Suprapubic skin (tissue), 4 donors: Measurements from ENCODE around the gene EIF2D. TPM values are rescaled to one million over a fixed set of nuclear protein-coding genes. Genes with fewer than 3 reads are reported as not detected.

Source experiments
- DNase-seq, 2 donors: peaks; one replicate each; pipeline ENCODE4 v3.0.0-alpha.2; 2019; ENCODE audit warnings: low spot score in 2 of 2
- H3K27ac ChIP-seq: fragments of 200-600 bp; sonication (generic); one replicate; pipeline ENCODE4 v1.5.1; 2019
- H3K27me3 ChIP-seq: fragments of 200-600 bp; sonication (generic); one replicate; pipeline ENCODE4 v1.5.1; 2019
- H3K36me3 ChIP-seq: fragments of 200-600 bp; sonication (generic); one replicate; pipeline ENCODE4 v1.5.1; 2019
- H3K4me1 ChIP-seq: fragments of 200-600 bp; sonication (generic); one replicate; pipeline ENCODE4 v1.5.1; 2019
- H3K4me3 ChIP-seq: fragments of 200-600 bp; sonication (generic); one replicate; pipeline ENCODE4 v1.5.1; 2019; ENCODE audit warnings: mild to moderate bottlenecking
- H3K9me3 ChIP-seq: fragments of 200-600 bp; sonication (generic); one replicate; pipeline ENCODE4 v1.5.1; 2019
- CTCF ChIP-seq, 2 donors: fragments of 200-600 bp in 1 of 2; fragments of 450-650 bp in 1 of 2; sonication (generic) in 1 of 2; IDR thresholded peaks; one replicate each; pipeline ENCODE4 v1.5.1; 2016 to 2019; ENCODE audit warnings: antibody characterized with exemption in 2 of 2, mild to moderate bottlenecking in 1 of 2, moderate library complexity in 1 of 2
- EP300 ChIP-seq: sonication (generic); formaldehyde crosslinking; IDR thresholded peaks from one replicate; pipeline ENCODE4 v1.6.1; 2017; ENCODE audit warnings: antibody characterized with exemption
- POLR2A ChIP-seq, 2 donors: fragments of 450-650 bp; IDR thresholded peaks; one replicate each; pipeline ENCODE4 v1.6.1; 2017; ENCODE audit warnings: antibody characterized with exemption in 2 of 2, mild to moderate bottlenecking in 2 of 2, moderate library complexity in 2 of 2
- POLR2AphosphoS5 ChIP-seq, 3 donors: sonication (generic); formaldehyde crosslinking; IDR thresholded peaks; one replicate each; pipeline ENCODE4 v1.6.1; 2017; ENCODE audit warnings: antibody characterized with exemption in 3 of 3
- WGBS: methylation state at CpG from one replicate; pipeline ENCODE4 v1.1.5; 2018; 5-methylcytosine and 5-hydroxymethylcytosine counted together
- total RNA-seq, 4 donors: library from RNA; depleted of rRNA; stranded (reverse); fragments of >200 nt; gene quantifications; one replicate each; pipeline ENCODE4 v1.1.0, GENCODE V29; 2016

The EIF2D gene
- total RNA-seq, 4 donors from 2014 or later, result 55.0 to 69.1 (median 61.1) TPM

DNA sequence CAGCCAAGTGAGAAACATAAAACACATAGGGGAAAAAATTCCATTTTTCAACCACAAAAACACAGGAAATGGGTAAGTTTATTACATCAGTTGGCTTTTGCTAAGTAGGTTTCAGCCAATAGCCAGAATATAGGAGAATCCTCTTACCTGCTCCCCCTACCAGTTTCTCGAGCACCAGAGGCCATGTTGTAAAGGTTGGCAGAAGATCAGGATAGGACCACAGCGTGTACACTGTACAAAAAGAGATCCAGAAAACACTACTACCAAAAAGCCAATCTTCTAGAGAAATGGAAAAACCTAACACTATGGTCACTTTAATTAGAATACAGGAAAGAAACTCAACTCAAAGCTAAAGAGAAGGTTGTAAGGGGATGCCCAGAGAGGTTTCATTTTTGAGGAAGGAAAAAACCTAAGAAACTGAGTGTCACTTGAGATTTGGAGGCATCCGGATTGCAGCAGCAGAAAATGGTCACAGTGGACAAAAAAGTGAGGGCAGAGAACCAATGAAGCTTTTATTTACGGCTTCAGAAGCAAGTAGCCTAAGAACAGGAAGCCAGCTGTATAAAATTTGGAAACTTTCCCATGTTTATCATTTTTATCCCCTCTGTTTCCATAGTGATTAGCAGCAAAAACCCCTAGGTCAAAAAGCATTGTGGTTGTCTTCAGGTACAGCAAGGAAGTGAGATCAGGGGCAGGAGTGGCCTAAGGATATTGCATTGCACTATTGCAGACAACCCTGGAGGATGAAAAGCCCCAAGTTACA, 2.9 kb downstream of the EIF2D start:
- Histone ChIP-seq H3K9me3 (no peaks in the 10 kb centered on the region), H3K36me3 (peaks cover 53% of the 10 kb centered on the region), H3K27me3 (no peaks in the 10 kb centered on the region), H3K4me3 (no peak overlapping the region), H3K27ac (no peak overlapping the region), H3K4me1 (peaks cover 10% of the 10 kb centered on the region)
- TF ChIP-seq EP300 (no peak), POLR2AphosphoS5 (IDR thresholded peaks at IDR 0.05) (no peak), CTCF (IDR thresholded peaks at IDR 0.05) (no peak), POLR2A (IDR thresholded peaks at IDR 0.05) (no peak)
- WGBS, result 54% methylated on average over 4 of the region's 4 CpGs
- DNase-seq, result no peak

- Histone ChIP-seq H3K4me3 (no peak overlapping the region), H3K9me3 (no peaks in the 10 kb centered on the region), H3K36me3 (peaks cover 65% of the 10 kb centered on the region), H3K4me1 (peaks cover 10% of the 10 kb centered on the region), H3K27ac (no peak overlapping the region), H3K27me3 (no peaks in the 10 kb centered on the region)
- TF ChIP-seq POLR2AphosphoS5 (IDR thresholded peaks at IDR 0.05) (no peak), CTCF (IDR thresholded peaks at IDR 0.05) (peak; percentile 48 to 67), POLR2A (IDR thresholded peaks at IDR 0.05) (no peak), EP300 (no peak)
- WGBS, result 71% methylated on average over 7 of the region's 7 CpGs
- no peak for DNase-seq
Observed at GRCh38 chr1:206608108-206608698, 4.1 kb downstream of the EIF2D start.

- Histone ChIP-seq H3K9me3 (no peaks in the 10 kb centered on the region), H3K27me3 (no peaks in the 10 kb centered on the region), H3K36me3 (peaks cover 79% of the 10 kb centered on the region), H3K4me1 (peaks cover 10% of the 10 kb centered on the region), H3K4me3 (no peak overlapping the region), H3K27ac (no peak overlapping the region)
- TF ChIP-seq POLR2A (IDR thresholded peaks at IDR 0.05), result no peak
- no peak for DNase-seq
- 58% methylated on average over 3 of the region's 3 CpGs for WGBS
Observed at GRCh38 chr1:206606867-206607266, 5.4 kb downstream of the EIF2D start.

DNA sequence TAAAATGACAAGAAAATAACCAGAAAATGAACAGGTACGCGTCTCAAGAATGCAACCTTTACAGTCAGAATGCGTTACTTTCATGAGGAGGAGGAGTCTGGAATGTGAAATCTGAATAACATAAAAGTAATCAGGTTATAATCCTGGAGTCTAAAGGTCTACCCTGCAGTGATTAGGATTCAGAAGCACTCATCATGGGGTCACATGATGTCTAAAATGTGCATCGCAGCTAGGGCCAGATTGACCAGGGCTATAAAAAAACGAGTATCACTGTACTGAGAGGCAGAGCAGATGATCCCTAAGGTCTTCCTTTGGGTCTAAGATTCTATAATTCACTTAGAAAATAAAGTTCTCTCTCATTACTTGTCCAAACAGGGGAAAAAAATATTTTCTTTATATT, 7.4 kb downstream of the EIF2D start:
- TF ChIP-seq EP300, result no peak
- TF ChIP-seq POLR2AphosphoS5 (IDR thresholded peaks at IDR 0.05), result no peak
- TF ChIP-seq CTCF (IDR thresholded peaks at IDR 0.05), result no peak
- TF ChIP-seq POLR2A (IDR thresholded peaks at IDR 0.05), result no peak
- DNase-seq, result no peak
- Histone ChIP-seq H3K27me3 (no peaks in the 10 kb centered on the region), H3K27ac (no peak overlapping the region), H3K4me3 (no peak overlapping the region), H3K36me3 (peaks cover 89% of the 10 kb centered on the region), H3K9me3 (no peaks in the 10 kb centered on the region), H3K4me1 (no peaks in the 10 kb centered on the region)
- WGBS, result 92% methylated on average over 5 of the region's 5 CpGs

GRCh38 chr1:206600527-206600926, 11.7 kb downstream of the EIF2D start:
- 90% methylated on average over 3 of the region's 3 CpGs for WGBS
- Histone ChIP-seq H3K9me3 (no peaks in the 10 kb centered on the region), H3K4me1 (no peaks in the 10 kb centered on the region), H3K27ac (no peak overlapping the region), H3K36me3 (peaks cover 99% of the 10 kb centered on the region), H3K27me3 (no peaks in the 10 kb centered on the region), H3K4me3 (no peak overlapping the region)
- no peak for DNase-seq
- TF ChIP-seq EP300 (no peak), CTCF (IDR thresholded peaks at IDR 0.05) (no peak), POLR2A (IDR thresholded peaks at IDR 0.05) (no peak)
